Measurements from ENCODE around the gene GLYATL1. TPM values are rescaled to one million over a fixed set of nuclear protein-coding genes. Genes with fewer than 3 reads are reported as not detected.

Gene GLYATL1
- total and polyA plus RNA-seq, 2 donors: 0.41 to 0.79 TPM

- Histone ChIP-seq H3K4me1 (ENCODE audit: insufficient read depth) (no peaks in the 10 kb centered on the region), H3K27ac (ENCODE audit: low read depth) (no peak overlapping the region), H3K36me3 (ENCODE audit: insufficient read depth) (no peaks in the 10 kb centered on the region), H3K4me3 (ENCODE audit: low read depth, low read length) (no peak overlapping the region)
- no peak for DNase-seq (ENCODE audit: extremely low spot score)
- WGBS: 55% methylated on average over 3 of the region's 3 CpGs
Measured at GRCh38 chr11:58917159-58917783, 22.0 kb upstream of the GLYATL1 start.

- WGBS: 81% methylated on average over 6 of the region's 6 CpGs
- no peak overlapping the region for H3K4me3 ChIP-seq (ENCODE audit: low read depth, low read length)
- no peak for DNase-seq (ENCODE audit: extremely low spot score)
- H3K27ac ChIP-seq (ENCODE audit: low read depth): no peak overlapping the region
- H3K36me3 ChIP-seq (ENCODE audit: insufficient read depth): no peaks in the 10 kb centered on the region
- no peaks in the 10 kb centered on the region for H3K4me1 ChIP-seq (ENCODE audit: insufficient read depth)
Measured at GRCh38 chr11:58919561-58919960, 19.7 kb upstream of the GLYATL1 start.

- H3K36me3 ChIP-seq (ENCODE audit: insufficient read depth): no peaks in the 10 kb centered on the region
- DNase-seq (ENCODE audit: extremely low spot score): no peak
- no peaks in the 10 kb centered on the region for H3K4me1 ChIP-seq (ENCODE audit: insufficient read depth)
- H3K4me3 ChIP-seq (ENCODE audit: low read depth, low read length): no peak overlapping the region
- no peak overlapping the region for H3K27ac ChIP-seq (ENCODE audit: low read depth)
- 77% methylated on average over 2 of the region's 2 CpGs for WGBS
Measured at GRCh38 chr11:58919980-58920379, 19.3 kb upstream of the GLYATL1 start.

DNA sequence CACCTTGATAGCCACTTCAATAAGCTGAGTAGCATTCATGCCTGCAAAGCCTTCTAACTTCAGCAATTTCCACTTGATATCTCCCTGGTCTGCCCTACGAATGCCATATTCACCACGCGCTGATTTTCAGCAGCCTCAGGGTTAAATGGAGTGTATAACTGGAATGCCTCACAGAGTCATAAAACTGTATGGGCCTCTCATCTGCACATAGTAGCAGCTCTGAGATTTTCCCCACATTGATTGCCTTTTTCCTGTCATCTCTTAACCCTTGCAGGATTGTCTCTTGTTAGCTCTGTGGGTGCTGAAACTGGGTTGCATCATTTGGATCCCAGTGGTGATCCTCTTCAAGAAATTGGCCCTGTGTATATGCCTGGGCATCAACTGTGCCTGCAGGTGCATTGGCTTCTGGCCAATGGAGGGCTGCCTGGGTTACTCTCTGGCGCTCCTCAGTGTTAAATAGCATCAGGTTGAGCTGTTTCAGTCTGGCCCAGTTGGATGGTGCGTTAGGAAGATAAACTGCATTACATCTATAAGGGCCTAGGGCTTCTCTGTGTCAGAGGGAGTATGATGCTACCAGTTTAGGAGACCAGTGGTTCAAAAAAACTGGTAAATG is 17.4 kb upstream of the GLYATL1 start:
- Histone ChIP-seq H3K36me3 (ENCODE audit: insufficient read depth) (no peaks in the 10 kb centered on the region), H3K4me1 (ENCODE audit: insufficient read depth) (no peaks in the 10 kb centered on the region), H3K4me3 (ENCODE audit: low read depth, low read length) (no peak overlapping the region), H3K27ac (ENCODE audit: low read depth) (no peak overlapping the region)
- DNase-seq (ENCODE audit: extremely low spot score): no peak
- WGBS: 49% methylated on average over 5 of the region's 5 CpGs

GRCh38 chr11:58922479-58922878 is 16.8 kb upstream of the GLYATL1 start:
- WGBS: 46% methylated on average over 5 of the region's 5 CpGs
- no peaks in the 10 kb centered on the region for H3K4me1 ChIP-seq (ENCODE audit: insufficient read depth)
- H3K36me3 ChIP-seq (ENCODE audit: insufficient read depth): no peaks in the 10 kb centered on the region
- DNase-seq (ENCODE audit: extremely low spot score): no peak
- H3K4me3 ChIP-seq (ENCODE audit: low read depth, low read length): no peak overlapping the region
- no peak overlapping the region for H3K27ac ChIP-seq (ENCODE audit: low read depth)

DNA sequence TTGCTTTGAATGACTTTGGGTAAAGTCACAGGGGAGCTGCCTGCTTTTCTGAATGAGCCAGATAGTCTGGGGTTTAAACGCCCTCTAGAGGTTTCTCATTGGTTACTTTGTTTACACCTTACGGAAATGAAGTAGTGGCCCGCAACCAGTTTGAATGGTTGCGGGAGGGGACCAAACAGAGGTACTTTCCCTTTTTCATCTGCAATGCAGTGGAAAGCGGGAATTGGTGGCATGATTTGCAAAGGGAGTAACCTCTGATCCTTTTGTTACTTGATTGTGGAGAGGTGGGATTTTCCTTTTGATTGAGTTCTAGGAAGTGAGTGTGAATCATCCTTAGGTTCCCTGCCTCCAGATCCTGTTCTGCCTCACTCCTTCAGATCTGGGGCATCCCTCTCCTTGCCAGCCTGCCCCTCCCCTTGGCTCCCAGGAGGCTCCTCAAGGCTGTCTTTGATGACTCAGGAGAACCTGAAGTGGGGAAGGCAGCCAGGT is 15.9 kb upstream of the GLYATL1 start:
- Histone ChIP-seq H3K27ac (ENCODE audit: low read depth) (no peak overlapping the region), H3K4me3 (ENCODE audit: low read depth, low read length) (no peak overlapping the region), H3K36me3 (ENCODE audit: insufficient read depth) (no peaks in the 10 kb centered on the region), H3K4me1 (ENCODE audit: insufficient read depth) (no peaks in the 10 kb centered on the region)
- DNase-seq (ENCODE audit: extremely low spot score): no peak
- 10% methylated on average over 5 of the region's 5 CpGs for WGBS

DNA sequence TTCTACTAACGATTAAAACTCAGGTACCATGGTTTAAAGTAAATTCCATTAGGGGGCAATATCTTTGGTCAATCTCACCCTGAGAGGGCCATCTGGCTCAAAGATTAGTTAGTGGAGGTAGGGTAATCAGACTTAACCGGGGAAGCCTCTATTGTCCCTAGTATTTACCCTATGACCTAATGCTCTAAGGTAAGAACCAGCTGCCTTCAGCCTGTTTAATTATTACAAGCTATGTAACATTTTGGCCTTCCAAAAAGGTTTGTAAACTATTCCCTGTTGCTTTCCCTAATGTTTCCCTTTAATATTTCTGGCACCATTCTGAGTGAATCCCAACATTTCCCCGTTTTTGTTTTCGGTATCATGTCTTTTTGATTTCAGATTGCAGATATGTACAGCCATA is 15.1 kb upstream of the GLYATL1 start:
- H3K27ac ChIP-seq (ENCODE audit: low read depth): no peak overlapping the region
- WGBS: 49% methylated on average over 4 of the region's 4 CpGs
- no peaks in the 10 kb centered on the region for H3K36me3 ChIP-seq (ENCODE audit: insufficient read depth)
- H3K4me3 ChIP-seq (ENCODE audit: low read depth, low read length): no peak overlapping the region
- H3K4me1 ChIP-seq (ENCODE audit: insufficient read depth): no peaks in the 10 kb centered on the region
- DNase-seq (ENCODE audit: extremely low spot score): no peak

DNA sequence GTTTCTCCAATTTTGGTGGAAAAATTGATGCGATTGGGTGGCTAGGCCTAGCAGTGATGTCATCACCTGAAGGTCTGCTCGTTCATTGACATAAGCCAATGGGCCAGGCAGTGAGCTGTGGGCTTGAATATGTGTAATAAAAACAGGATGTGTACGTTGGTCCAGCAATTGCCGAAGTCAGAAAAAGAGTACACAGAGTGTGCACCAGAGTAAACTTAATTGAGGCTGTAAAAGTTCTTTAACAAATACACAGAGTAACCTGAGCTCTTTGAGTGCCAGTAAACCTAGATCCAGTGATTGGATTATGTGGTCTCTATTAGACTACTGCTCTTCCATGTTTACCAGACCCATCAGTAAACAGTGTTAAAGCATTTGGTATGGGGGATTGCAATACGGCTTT is 13.0 kb upstream of the GLYATL1 start:
- no peak overlapping the region for H3K27ac ChIP-seq (ENCODE audit: low read depth)
- WGBS: 47% methylated on average over 5 of the region's 5 CpGs
- H3K4me1 ChIP-seq (ENCODE audit: insufficient read depth): no peaks in the 10 kb centered on the region
- H3K4me3 ChIP-seq (ENCODE audit: low read depth, low read length): no peak overlapping the region
- no peak for DNase-seq (ENCODE audit: extremely low spot score)
- no peaks in the 10 kb centered on the region for H3K36me3 ChIP-seq (ENCODE audit: insufficient read depth)

DNA sequence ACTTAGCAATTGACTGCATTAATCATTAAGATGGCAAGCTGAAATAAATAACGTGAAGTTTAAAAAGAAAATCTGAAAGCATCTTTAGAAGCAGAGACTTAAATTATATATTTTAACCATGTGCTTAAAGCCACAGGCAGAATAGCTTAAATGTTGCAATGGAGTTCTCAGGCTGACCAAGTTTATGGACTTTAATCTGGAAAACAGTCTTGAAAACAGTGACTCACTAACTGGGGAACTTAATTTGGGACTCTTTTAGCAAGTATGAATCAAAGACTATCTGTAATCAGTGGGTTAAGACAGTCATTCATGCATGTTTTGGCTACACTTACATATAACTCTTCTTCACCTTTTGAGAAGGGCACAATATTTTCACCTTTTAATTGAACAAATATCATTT is 12.6 kb upstream of the GLYATL1 start:
- Histone ChIP-seq H3K27ac (ENCODE audit: low read depth) (no peak overlapping the region), H3K36me3 (ENCODE audit: insufficient read depth) (no peaks in the 10 kb centered on the region), H3K4me3 (ENCODE audit: low read depth, low read length) (no peak overlapping the region), H3K4me1 (ENCODE audit: insufficient read depth) (no peaks in the 10 kb centered on the region)
- 38% methylated on average over 1 of the region's 1 CpG for WGBS
- no peak for DNase-seq (ENCODE audit: extremely low spot score)

DNA sequence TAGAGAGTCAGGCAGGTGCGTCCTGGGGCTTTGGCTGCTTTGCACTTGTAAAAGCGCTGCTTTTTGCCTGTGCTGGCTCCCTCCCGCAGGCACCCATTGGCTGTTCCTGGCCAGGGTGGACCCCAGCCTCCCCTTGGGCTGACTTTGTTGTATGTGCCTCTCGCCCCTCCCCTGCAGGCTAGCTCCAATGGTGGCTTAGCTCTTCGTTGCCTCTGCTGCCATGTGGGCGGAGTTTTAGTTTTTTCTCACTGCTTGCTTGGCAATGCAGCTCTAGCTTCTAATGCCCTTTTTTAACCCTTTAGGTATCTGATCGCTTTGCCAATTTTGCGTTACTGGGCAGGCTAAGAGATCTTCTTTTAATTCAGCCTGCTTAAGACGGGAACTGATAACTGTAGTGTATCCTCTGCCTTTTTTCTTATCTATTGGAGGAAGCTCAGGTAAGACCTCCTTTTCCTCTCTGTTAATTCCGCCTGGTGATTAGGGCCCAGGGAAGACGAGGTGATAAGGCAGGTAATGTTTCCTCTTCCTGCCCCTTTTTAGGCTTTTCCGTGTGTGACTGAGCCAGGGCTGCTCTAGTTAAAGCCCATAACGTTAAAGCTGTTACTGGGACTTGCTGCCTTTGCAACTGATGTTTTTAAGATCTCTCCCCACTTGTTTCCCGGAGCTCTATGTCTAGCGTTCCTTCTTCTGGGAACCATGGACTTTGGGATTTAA is 11.7 kb upstream of the GLYATL1 start:
- Histone ChIP-seq H3K36me3 (ENCODE audit: insufficient read depth) (no peaks in the 10 kb centered on the region), H3K27ac (ENCODE audit: low read depth) (no peak overlapping the region)

DNA sequence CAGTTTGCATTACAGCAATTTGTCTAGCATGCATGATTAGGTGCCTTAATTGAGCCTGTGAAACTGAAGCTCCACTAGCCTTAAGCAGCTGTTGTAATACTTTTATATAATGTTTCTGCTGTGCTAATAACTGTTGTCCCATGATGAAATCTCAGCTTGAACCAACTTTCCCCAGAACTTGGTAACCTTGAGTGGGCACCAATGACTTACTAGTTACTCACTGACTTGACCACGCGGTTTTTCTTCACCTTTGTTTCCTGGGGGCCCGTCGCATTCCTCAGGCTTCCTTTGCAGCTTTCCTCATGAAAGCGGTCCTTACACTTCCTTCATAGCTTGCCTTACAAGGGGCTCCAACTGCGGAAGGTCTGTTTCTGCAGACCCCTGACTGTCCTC is 11.2 kb upstream of the GLYATL1 start:
- Histone ChIP-seq H3K4me1 (ENCODE audit: insufficient read depth) (no peaks in the 10 kb centered on the region), H3K27ac (ENCODE audit: low read depth) (no peak overlapping the region), H3K36me3 (ENCODE audit: insufficient read depth) (no peaks in the 10 kb centered on the region), H3K4me3 (ENCODE audit: low read depth, low read length) (no peak overlapping the region)
- no peak for DNase-seq (ENCODE audit: extremely low spot score)
- WGBS: 11% methylated on average over 6 of the region's 6 CpGs

More for the DNA sequence above, 11.7 kb upstream of the GLYATL1 start:
- 3% methylated on average over 15 of the region's 15 CpGs for WGBS
- DNase-seq (ENCODE audit: extremely low spot score): no peak
- Histone ChIP-seq H3K4me1 (ENCODE audit: insufficient read depth) (no peaks in the 10 kb centered on the region), H3K4me3 (ENCODE audit: low read depth, low read length) (no peak overlapping the region)

DNA sequence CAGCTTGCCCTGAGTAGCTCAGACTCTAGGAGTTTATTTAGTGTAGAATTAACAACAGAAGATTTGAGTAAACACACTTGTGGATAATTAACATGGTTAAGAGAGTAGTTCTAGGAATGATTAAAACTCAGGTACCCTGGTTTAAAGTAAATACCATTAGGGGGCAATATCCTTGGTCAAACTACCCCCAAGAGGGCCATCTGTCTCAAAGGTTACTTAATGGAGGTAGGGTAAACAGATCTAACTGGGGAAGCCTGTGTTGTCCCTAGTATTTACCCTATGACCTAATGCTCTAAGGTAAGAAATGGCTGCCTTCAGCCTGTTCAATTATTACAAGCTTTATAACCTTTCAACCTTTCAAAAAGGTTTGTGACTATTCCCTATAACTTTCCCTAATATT is 10.6 kb upstream of the GLYATL1 start:
- no peak for DNase-seq (ENCODE audit: extremely low spot score)
- Histone ChIP-seq H3K27ac (ENCODE audit: low read depth) (no peak overlapping the region), H3K4me1 (ENCODE audit: insufficient read depth) (no peaks in the 10 kb centered on the region)

DNA sequence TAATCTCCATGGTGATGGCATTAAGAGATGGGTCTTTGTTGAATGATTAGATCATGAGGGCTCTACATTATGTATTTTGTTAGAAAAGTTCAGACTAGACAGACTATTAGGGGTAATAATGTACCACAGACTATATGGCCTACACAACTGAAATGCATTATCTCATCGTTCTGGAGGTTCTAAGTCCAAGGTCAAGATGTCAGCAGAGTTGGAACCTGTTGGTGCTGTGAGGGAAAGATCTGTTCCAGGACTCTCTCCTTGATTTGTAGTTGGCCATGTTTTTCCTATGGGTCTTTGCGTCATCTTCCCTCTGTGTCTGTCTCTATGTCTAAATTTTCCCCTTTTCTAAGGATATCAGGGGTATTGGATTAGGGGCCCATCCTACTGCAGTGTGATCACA is 8.4 kb upstream of the GLYATL1 start:
- no peak for DNase-seq (ENCODE audit: extremely low spot score)
- 72% methylated on average over 2 of the region's 2 CpGs for WGBS
- no peak overlapping the region for H3K4me3 ChIP-seq (ENCODE audit: low read depth, low read length)
- no peak overlapping the region for H3K27ac ChIP-seq (ENCODE audit: low read depth)
- H3K36me3 ChIP-seq (ENCODE audit: insufficient read depth): no peaks in the 10 kb centered on the region
- no peaks in the 10 kb centered on the region for H3K4me1 ChIP-seq (ENCODE audit: insufficient read depth)

More for the DNA sequence above, 10.6 kb upstream of the GLYATL1 start:
- no peak overlapping the region for H3K4me3 ChIP-seq (ENCODE audit: low read depth, low read length)
- no peaks in the 10 kb centered on the region for H3K36me3 ChIP-seq (ENCODE audit: insufficient read depth)

- Histone ChIP-seq H3K36me3 (ENCODE audit: insufficient read depth) (no peaks in the 10 kb centered on the region), H3K4me3 (ENCODE audit: low read depth, low read length) (no peak overlapping the region), H3K4me1 (ENCODE audit: insufficient read depth) (no peaks in the 10 kb centered on the region), H3K27ac (ENCODE audit: low read depth) (no peak overlapping the region)
- no peak for DNase-seq (ENCODE audit: extremely low spot score)
- WGBS: 88% methylated on average over 3 of the region's 3 CpGs
Measured at GRCh38 chr11:58933661-58934060, 5.6 kb upstream of the GLYATL1 start.
